Endothelial cell of hepatic sinusoid (primary cell): Measurements from ENCODE around the gene ARHGAP4.

Experiments used
- in situ Hi-C: cut with HindIII; loops from 2 replicates; pipeline ENCODE4 v1.10.0; 2017; ENCODE audit warnings: low sequenced_read_pairs

The ARHGAP4 gene

DNA sequence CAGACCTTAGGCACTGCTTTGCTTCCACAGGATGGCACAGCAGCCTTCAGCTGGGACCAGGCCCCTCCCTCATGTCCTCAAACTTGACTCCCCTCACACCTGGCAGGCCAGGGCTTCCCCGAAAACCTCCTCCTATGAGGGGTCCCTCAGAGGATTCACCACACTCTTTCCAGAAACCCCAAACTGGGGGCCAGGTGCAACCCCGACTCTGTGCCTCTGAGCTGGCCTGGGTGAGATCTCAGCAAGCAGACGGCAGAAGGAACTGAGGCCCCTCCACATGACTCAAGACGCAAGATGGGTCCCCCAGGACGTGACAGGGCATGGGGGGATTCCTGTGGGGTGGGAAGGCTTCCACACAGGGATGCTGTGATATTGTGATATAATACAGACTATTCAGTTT lies 39.3 kb upstream of the ARHGAP4 start:
- in situ Hi-C loops = loop anchor here (5.0 kb wide), 1 partner anchor 63 kb away; the partner anchor contains the start of gene AVPR2

DNA sequence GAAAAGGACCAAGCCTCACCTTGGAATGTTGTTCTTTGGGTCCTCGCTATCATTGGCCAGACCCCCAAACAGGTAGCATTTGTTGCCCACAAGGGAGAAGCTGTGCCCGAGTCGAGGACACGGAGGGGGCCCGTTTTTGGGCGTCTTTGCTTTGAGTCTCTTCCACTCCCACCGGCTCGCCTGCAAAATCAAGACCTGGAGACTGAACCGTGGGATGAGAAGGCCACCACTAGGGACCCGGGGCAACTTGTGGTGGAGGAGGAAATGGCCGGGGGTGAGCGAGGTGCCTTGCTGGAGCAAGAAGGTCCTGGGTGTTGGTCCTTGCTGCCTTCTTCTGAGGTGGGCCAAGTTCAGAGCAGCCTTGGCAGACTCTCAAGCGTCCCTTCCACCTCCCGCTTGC lies 38.0 kb upstream of the ARHGAP4 start:
- in situ Hi-C loops = no loop called here

DNA sequence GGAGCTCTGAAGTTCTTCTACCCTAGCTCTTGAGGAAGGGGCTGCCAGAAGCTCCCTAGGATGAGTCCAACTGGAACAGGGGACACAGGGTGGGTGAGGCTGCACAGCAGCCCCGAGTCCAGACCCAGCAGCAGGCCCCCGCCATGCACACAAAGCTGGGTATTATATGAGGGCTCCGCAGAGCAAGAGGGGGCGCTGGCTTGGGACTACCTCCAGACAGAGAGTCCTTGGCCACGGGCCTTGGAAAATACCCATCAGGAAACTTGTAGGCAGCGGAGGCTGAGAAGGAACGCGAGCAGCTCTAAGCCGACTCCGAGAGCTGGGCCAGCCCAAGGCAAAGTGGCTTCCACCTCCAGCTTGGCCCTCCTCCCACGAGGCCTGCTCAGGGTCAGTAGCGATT lies 37.5 kb upstream of the ARHGAP4 start:
- in situ Hi-C loops = no loop called here

DNA sequence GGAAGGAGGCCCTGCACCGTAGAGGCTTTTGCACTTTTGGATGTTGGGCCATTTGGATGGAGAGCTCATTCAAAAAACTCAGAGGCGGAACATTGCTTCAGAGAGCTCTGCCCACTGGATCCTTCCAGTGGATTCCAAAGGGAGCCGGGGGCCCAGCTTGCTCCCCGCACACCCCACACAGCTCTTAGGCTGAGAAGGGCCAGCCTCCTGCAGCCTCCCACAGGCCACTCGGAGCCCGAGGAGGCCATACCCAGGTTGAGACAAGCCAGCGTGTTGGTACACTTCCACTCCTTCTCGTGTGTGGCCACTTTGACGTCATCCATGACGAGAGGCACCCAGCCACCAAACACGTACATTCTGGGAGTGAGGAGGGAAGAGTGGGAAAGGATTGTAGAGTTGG lies 35.2 kb upstream of the ARHGAP4 start:
- in situ Hi-C loops = no loop called here

DNA sequence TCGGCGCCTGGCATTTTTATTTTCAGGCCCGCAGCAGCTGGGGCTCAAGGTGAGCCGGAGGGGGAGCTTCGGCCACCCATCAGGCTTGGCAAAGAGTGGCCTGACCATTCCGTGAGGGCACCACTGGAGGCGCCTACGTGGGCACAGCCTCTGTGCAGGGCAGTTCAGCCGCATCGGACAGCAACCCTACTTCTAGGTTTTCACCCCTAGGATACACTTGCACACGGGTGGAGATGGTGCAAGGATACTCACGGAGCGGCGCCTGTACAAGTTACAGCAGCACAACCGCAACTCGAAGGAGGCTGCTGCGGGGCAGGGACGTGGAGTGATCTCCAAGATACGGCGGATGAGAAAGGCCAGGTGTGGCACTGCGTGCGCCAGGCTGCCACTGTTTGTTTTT lies 34.7 kb upstream of the ARHGAP4 start:
- in situ Hi-C loops = no loop called here

DNA sequence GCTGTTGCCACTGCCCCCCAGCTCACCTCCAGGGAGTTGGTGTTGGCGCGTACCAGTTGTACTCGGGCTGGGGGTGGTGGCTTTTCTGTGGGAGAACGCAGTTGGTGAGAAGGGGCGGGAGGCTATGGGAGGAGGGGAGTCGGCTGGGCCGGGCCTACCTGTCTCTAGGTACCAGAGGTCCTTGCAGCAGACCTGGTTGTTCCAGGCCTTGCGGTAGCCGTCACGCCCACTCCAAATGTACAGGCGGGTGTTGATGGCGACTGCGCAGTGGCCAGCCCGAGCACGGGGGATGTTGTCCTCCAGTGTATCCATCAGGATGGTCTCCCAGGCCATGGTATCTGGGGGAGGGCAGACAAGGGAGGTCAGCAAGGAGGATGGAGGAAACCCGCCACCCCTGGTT lies 34.0 kb upstream of the ARHGAP4 start:
- in situ Hi-C loops = no loop called here

DNA sequence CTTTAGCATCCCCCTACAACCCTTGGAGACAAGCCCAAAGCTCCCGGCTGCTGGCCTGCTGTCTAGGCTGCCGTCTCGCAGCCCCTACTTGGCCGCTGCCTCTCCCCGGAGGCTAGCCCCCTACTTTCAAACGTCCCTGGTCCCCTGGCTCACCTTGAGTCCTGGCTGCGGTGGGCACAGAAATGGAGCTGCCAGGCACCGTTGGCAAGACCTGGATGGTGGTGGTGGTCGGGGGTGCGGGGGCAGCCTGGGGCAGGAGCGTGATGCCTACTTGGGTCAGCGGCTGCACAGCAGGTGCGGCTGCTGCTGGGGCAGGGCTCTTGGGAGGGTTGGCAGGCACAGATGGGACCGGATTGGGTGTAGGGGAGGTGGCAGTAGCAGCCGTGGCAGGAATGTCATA lies 33.6 kb upstream of the ARHGAP4 start:
- in situ Hi-C loops = no loop called here

DNA sequence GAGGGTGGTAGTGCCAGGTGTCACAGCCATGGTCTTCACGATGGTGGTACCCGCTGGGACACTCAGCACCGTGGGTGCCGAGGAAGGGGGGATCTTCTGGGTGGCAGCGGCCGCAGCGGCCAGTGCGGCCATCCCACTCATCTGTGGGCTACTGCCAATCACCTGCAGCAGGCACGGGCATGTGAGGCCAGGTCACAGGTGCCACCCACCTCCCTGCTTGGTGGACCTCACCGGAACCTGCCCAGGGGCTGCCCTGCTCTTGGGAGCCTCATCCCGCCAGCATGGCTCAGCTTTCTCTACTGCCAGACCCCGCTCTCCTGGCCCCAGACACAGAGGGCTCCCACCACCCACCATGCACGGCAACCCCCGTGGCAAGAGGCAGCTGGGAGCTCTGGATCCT lies 32.5 kb upstream of the ARHGAP4 start:
- in situ Hi-C loops = no loop called here

DNA sequence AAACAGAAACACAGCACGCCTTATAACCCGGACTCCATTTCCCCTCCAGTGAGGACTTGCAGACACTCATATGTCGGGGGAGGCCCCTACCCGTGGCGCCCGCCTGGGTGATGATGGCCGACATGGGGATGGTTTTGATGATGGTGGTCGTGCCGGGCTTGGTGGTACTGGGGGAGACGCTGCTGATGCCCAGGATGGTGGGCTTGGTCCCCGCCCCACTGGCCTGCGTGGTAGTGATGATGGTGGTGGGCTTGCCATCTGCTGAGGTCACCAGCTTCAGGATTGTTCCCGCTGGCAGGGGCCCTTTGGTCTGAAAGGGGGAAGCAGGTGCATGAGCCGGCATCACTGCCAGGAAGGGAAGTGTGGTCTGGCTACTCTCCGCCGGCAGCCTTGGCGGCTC lies 31.2 kb upstream of the ARHGAP4 start:
- in situ Hi-C loops = no loop called here

DNA sequence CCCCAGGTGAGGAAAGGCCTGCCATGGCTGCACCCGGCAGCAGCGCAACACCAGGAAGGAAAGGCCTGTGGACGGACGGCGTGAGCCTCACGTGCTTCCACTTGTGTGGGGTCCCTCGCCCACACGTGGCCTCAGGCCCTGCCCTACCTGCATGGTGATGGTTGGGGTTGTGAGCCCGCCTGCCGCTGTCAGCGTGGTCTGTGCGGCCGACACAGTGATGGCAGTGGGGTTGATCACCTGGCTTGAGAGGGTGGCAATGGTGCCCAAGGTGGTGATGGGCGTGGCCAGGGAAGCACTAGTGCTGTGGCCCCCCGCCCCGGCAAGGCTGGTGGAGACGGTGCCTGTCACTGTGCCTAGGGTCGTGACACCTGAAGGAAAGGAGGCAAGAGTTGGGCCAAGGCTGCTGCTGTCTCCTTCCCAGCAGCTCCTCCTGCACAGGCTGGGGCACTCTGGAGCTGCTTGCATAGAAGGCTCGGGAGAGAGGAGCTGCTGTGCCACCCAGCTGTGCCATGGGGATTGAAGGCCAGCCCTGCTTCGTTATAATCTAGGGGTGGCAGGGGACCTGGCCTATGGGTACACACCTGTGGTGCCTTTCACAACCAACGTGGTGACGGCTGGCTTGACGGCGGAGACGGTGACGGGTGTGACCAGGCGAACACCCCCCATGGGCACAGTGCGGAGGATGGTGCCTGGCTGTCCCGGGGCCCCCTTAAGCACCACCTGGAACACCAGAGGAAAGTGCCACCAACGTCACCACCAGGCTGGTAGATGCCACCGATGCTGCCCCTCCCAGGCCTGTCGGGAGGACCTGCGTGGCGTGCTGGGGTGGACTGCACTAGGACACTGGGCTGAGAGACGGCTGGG lies 30.2 kb upstream of the ARHGAP4 start:
- in situ Hi-C loops = no loop called here

DNA sequence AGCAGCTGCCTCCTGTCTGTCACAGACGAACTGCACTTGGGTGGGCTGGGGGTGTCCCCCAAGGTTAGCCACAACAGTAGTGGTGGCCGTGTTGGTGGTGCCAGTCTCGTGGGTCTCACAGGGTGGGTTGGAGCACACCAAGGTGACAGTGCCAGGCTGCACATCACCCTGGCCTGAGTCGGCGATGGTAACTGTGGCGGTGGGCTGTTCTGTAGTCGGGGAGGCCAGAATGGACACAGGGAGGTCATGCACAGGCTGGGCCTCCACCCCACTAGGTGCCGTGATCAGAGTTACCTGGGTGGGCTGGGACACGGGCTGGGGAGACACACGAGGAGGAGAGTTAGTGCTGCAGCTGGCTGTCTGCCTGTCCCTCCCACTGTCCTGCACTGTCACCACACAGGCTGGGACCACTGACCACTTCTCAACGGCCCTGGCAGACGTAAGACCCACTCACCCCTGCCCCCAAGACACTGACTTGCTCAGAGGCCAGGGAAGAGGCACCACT lies 29.2 kb upstream of the ARHGAP4 start:
- in situ Hi-C loops = no loop called here

DNA sequence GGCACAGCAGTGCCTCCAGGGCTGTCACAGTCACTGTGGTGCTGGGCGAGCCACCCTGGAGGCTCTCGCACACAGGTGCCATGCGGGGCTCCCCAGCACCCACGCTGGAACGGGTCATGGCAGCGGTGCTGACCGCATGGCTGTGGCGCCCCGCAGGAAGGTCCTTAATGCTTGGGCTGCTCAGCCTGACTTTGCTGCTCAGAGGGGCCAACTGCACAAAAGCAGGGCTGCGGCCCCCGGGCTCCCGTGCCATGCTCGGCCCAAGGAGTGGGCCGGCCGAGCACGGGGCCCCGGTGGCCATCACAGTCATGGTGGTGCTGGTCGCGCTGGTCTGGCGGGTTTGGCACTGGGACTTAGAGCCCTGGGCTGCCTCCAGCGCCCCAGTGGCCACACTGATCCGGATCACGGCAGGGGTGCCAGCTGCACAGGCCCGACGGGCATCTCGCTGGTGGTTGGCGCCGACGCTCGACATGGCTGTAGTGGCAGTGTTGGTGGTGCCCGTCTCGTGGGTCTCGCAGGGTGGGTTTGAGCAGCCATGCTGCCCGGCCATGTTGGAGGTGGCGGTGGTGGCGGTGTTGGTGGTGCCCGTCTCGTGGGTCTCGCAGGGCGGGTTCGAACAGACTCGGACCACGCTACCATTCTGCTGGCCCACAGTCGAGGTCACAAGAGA lies 28.6 kb upstream of the ARHGAP4 start:
- in situ Hi-C loops = no loop called here

DNA sequence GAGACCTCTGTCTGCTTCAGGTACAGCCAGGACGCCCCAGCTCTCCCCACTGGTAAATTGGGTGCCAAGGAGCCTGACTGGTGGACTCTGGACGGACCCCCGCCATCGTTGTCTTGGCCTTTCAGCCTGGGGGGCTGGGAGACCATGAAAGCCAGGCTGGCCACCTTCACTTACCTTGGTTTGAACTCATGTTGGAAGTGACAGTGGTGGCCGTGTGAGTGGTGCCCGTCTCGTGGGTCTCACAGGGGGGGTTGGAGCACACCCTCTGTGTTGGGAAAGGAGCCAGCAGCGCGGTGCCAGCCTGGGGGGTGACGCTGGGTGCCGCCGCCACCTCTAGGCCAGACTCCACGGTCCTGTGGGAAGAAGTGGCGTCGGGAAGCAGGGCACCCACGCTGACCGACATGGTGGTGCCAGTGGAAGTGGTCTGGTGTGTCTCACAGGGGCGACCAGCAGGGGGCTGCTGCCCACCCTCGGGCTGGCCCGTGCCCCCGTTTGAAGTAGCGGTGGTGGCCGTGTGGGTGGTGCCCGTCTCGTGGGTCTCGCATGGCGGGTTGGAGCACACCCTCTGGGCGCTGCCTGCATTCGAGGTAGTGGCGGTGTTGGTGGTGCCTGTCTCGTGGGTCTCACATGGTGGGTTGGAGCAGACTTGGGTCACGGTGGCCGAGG lies 28.0 kb upstream of the ARHGAP4 start:
- in situ Hi-C loops = no loop called here

DNA sequence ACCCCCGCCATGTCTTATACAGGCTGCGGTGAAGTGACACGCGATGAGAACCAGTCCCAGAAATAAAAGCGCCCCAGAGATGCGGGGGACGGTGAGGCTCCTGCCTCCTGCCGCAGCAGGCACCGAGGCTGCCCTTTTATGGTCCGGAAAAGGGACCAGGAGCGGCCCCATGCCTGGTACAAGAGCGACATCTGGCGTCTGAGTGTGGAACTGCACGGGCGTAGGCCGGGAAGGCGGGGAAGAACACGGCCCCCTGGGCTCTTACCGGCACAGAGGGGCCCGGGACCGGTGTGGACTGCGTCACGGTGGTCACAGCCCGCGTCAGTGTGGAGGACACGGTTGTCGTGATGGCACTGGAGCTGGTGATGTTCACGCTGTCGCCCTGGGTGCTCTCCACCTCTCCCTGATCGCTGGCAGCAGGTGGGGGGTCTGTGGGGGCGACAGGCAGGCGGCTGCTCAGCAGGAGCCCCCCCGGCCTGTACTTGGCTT lies 27.3 kb upstream of the ARHGAP4 start:
- in situ Hi-C loops = no loop called here

DNA sequence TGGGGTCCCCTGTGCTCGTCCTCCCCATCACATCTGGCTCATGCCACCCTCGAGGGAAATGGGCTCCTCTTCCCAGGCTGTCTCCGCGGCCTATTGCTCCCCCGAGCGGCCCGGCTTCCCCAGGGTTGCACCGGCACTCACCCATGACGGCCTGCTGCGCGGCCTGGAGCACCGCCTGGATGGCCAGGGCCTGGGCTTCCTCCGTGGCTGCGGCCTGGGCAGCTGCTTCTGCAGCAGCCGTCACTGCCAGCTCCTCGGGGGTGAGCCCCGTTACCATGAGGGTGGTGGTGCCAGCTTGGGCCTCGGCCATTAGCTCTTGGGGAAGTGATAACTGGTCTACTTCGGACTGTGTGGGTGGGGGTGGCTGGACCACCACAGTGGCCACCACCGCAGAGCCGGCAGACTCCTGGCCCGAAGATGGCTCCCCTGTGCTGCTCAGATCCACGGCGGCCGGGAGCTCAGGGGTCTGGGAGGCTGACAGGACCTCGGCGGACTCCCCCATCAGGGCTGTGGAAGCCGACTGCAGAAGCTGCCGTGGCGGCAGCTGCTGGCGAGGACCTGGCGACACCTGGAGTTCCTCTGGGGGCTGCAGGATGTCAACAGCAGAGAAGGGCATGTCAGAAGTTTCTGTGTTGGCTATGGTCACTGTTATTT lies 26.4 kb upstream of the ARHGAP4 start:
- in situ Hi-C loops = no loop called here

DNA sequence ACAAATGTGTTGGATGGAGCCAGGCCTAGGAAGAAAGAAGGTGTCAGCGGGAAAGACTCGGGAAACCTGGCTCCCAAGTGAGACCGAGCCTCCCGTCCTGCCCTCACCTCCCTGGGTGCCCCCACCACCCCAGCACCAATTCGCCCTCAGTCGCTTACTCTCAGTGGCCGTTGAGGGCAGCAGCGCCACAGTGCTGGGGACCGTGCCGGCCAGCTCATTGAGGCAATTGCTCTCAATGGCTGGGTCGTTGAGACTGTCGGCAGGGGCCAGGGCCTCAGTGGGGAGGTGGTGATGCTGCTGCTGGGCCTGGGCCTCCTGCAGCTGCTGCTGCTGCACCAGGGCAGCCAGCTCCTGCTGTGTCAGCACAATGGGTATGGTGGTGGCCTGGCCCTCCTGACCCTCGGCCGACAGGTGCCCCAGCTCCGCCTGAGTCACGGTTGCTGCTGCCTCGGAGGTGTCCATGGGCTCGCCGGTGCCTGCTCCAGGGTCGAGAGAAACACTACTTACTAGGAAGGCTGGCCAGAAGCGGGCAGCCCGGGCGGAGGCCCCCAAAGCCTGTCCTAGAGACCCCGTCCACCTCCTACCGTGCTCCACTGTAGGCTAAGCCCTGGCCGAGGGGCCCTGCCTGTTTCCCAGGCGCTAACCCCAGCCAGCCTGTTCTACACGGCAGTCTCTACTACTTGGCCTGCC lies 25.8 kb upstream of the ARHGAP4 start:
- in situ Hi-C loops = no loop called here

DNA sequence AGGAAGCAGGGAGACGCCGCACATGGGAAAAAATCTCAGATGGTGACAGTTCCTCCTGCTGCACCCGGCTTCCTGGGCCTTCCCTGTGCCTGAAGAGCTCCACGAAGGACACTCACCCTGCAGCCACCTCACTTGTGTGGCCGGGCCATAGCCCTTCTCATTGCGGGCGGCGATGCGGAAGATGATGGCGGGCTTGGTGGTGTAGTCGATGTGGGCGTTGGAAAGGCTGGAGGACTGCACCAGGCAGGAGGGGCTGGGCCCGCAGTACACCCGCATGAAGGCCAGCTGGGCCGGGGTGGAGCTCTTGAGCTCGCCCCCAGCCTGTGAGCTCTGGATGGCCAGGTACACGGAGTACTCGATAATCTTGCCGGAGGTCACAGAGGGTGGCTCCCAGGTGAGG lies 24.1 kb upstream of the ARHGAP4 start:
- in situ Hi-C loops = no loop called here

DNA sequence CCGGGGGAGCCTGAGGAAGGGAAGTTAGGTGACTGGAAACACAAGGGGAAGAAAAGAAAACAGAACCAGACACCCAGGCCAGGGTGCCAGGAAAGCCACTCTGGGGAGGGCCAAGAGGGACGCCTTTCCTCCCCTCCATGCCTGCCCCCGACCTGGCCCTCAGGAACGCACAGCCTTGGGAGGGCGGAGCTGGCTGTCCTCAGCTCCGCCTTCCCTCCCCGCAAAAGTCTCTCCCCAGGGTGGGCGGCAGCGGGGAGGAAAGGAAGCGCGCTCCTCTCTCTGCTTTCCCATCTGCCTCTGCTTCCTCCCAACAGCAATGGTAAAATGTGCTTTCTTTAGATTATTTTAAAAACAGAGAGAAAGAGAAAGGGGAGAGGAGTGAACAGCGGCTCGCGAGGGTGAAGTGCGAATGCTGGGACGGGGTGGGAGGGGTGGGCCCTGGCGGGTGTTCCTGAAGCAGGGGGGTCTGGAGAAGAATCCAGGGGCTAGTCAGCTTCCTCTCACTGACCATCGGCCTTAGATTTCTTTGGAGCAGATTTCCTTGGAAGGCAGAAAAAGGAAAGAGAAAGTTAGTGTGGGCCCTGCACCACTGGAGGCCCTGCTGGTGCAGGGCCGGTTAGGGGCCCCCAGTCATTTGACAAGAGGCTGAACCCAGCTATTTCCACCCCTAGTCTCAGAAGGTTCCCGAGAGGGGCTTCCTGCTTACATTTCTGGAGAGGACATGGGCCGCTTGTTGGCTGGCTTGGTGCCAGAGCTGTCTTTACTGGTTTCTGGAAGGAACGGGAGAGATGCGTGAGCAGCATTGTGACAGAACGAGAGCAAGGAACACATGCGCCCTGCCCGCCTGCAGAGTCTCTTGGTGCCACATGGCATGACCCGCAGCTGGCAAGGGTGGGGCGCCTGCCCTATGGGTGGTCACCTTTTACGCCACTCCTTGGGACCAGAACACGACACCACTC lies 23.1 kb upstream of the ARHGAP4 start:
- in situ Hi-C loops = no loop called here

DNA sequence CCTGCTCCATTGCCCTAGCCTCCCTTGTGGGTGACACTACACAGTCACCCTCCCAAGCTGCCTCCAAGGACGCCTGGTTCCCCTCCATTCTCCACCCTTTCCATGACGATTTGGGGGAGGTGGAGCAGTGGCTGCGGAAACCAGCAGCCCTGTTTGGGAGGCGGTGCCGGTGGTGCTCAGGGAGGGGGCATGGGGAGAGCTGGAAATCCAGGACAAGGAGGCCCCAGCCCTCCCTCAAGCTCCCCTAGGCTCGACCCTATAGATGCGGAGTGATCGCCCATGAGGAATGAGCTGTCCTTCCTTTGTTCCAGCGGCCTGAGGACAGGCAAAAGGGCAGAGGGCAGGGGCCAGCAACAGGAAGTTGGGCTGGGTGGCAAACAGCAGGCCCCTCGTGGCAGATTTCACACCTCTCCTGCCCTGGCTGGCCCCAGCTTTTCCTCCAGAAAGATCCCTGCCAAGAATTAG lies 22.0 kb upstream of the ARHGAP4 start:
- in situ Hi-C loops = no loop called here
